H9 (cell line): ENCODE measurements around the gene RPL22L1. TPM values are rescaled to one million over a fixed set of nuclear protein-coding genes. Genes with fewer than 3 reads are reported as not detected.

Source experiments
- DNase-seq: peaks from one replicate; pipeline ENCODE4 v3.0.0-alpha.2; 2017
- H2AFZ ChIP-seq: one replicate; pipeline ENCODE4 v1.6.1; 2013; ENCODE audit warnings: mild to moderate bottlenecking, low read length, control low read depth, moderate library complexity
- H2AK5ac ChIP-seq: 2 replicates; pipeline ENCODE4 v1.6.1; 2013; ENCODE audit warnings: low read length, control low read depth, mixed read lengths; ENCODE audit not compliant: insufficient read length
- H2BK120ac ChIP-seq: one replicate; pipeline ENCODE4 v1.6.1; 2013; ENCODE audit warnings: low read depth, mild to moderate bottlenecking, low read length, control low read depth, inconsistent platforms; ENCODE audit not compliant: poor library complexity, severe bottlenecking
- H2BK12ac ChIP-seq: 2 replicates; pipeline ENCODE4 v1.6.1; 2013; ENCODE audit warnings: low read length, control low read depth, mixed read lengths, low read depth; ENCODE audit not compliant: insufficient read length
- H2BK15ac ChIP-seq: 2 replicates; pipeline ENCODE4 v1.6.1; 2013; ENCODE audit warnings: low read depth, low read length, control low read depth
- H2BK20ac ChIP-seq: one replicate; pipeline ENCODE4 v1.6.1; 2013; ENCODE audit warnings: low read depth, mild to moderate bottlenecking, low read length, control low read depth, inconsistent platforms; ENCODE audit not compliant: poor library complexity, severe bottlenecking
- H2BK5ac ChIP-seq: 2 replicates; pipeline ENCODE4 v1.6.1; 2013; ENCODE audit warnings: low read length, control low read depth, mixed read lengths; ENCODE audit not compliant: insufficient read length
- H3K14ac ChIP-seq: 2 replicates; pipeline ENCODE4 v1.6.1; 2013; ENCODE audit warnings: low read length, control low read depth; ENCODE audit not compliant: insufficient read depth
- H3K18ac ChIP-seq: 2 replicates; pipeline ENCODE4 v1.6.1; 2013; ENCODE audit warnings: low read depth, mild to moderate bottlenecking, mixed read lengths, low read length, control low read depth; ENCODE audit not compliant: insufficient read length
- H3K23ac ChIP-seq: 2 replicates; pipeline ENCODE4 v1.6.1; 2013; ENCODE audit warnings: low read length, control low read depth, mixed read lengths, low read depth; ENCODE audit not compliant: insufficient read length
- H3K23me2 ChIP-seq: 2 replicates; pipeline ENCODE4 v1.6.1; 2013; ENCODE audit warnings: low read depth, mild to moderate bottlenecking, mixed read lengths, low read length, control low read depth; ENCODE audit not compliant: insufficient read length, poor library complexity, severe bottlenecking
- H3K27ac ChIP-seq: 2 replicates; pipeline ENCODE4 v1.5.1; 2013; ENCODE audit warnings: low read length, control low read depth, mixed read lengths, low read depth; ENCODE audit not compliant: insufficient read length
- H3K27me3 ChIP-seq: 2 replicates; pipeline ENCODE4 v1.6.1; 2013; ENCODE audit warnings: low read length, control low read depth, inconsistent platforms; ENCODE audit not compliant: insufficient read depth
- H3K4ac ChIP-seq: 2 replicates; pipeline ENCODE4 v1.6.1; 2013; ENCODE audit warnings: low read depth, mild to moderate bottlenecking, control low read depth, inconsistent platforms, low read length, moderate library complexity
- H3K4me1 ChIP-seq: 2 replicates; pipeline ENCODE4 v1.6.1; 2013; ENCODE audit warnings: low read length, control low read depth, inconsistent platforms; ENCODE audit not compliant: insufficient read depth
- H3K4me2 ChIP-seq: 2 replicates; pipeline ENCODE4 v1.6.1; 2013; ENCODE audit warnings: low read length, control low read depth, mixed read lengths; ENCODE audit not compliant: insufficient read length, insufficient read depth
- H3K56ac ChIP-seq: 2 replicates; pipeline ENCODE4 v1.6.1; 2013; ENCODE audit warnings: low read depth, mild to moderate bottlenecking, mixed read lengths, low read length, control low read depth; ENCODE audit not compliant: insufficient read length
- H3K79me1 ChIP-seq: 2 replicates; pipeline ENCODE4 v1.6.1; 2013; ENCODE audit warnings: low read depth, mild to moderate bottlenecking, moderate library complexity, low read length, control low read depth, inconsistent platforms; ENCODE audit not compliant: insufficient read depth, poor library complexity, severe bottlenecking
- H3K79me2 ChIP-seq: 2 replicates; pipeline ENCODE4 v1.6.1; 2013; ENCODE audit warnings: low read length, control low read depth, inconsistent platforms; ENCODE audit not compliant: insufficient read depth
- H3K9ac ChIP-seq: 2 replicates; pipeline ENCODE4 v1.6.1; 2013; ENCODE audit warnings: low read length, control low read depth, mixed read lengths; ENCODE audit not compliant: insufficient read length; ENCODE audit errors: extremely low read depth
- H3K9me3 ChIP-seq: one replicate; pipeline ENCODE4 v1.6.1; 2013; ENCODE audit warnings: low read depth, low read length, inconsistent platforms; ENCODE audit not compliant: control insufficient read depth
- H3T11ph ChIP-seq: one replicate; pipeline ENCODE4 v1.6.1; 2013; ENCODE audit warnings: mild to moderate bottlenecking, low read length, control low read depth, inconsistent platforms
- H4K20me1 ChIP-seq: one replicate; pipeline ENCODE4 v1.6.1; 2013; ENCODE audit not compliant: control insufficient read depth, insufficient read length, insufficient read depth
- H4K5ac ChIP-seq: 2 replicates; pipeline ENCODE4 v1.6.1; 2013; ENCODE audit warnings: low read depth, mild to moderate bottlenecking, mixed read lengths, low read length, control low read depth; ENCODE audit not compliant: insufficient read length
- H4K8ac ChIP-seq: replicated peaks from 2 replicates; pipeline ENCODE4 v1.6.1; 2013; ENCODE audit warnings: low read length, control low read depth, mixed read lengths, low read depth; ENCODE audit not compliant: insufficient read length
- H4K91ac ChIP-seq: 2 replicates; pipeline ENCODE4 v1.6.1; 2013; ENCODE audit warnings: low read depth, mild to moderate bottlenecking, moderate library complexity, mixed read lengths, low read length, control low read depth; ENCODE audit not compliant: insufficient read length
- H3K27ac Mint-ChIP-seq, 3 experiments: 2 replicates in 2 of 3; 3 replicates in 1 of 3; pipeline ENCODE4 v1.8.0; 2020 to 2021; ENCODE audit warnings: mixed read lengths in 3 of 3, mild to moderate bottlenecking in 1 of 3, moderate library complexity in 1 of 3
- H3K27me3 Mint-ChIP-seq: 2 replicates; pipeline ENCODE4 v1.8.0; 2021; ENCODE audit warnings: low read depth, mild to moderate bottlenecking, moderate library complexity, mixed read lengths
- H3K36me3 Mint-ChIP-seq, 3 experiments: 2 replicates in 2 of 3; 3 replicates in 1 of 3; pipeline ENCODE4 v1.8.0; 2020 to 2021; ENCODE audit warnings: low read depth in 3 of 3, mixed read lengths in 3 of 3; ENCODE audit not compliant: insufficient read depth in 1 of 3
- H3K4me1 Mint-ChIP-seq, 2 experiments: 2 replicates each; pipeline ENCODE4 v1.8.0; 2020; ENCODE audit warnings: mixed read lengths in 2 of 2
- H3K4me3 Mint-ChIP-seq, 2 experiments: 2 replicates in 1 of 2; 3 replicates in 1 of 2; pipeline ENCODE4 v1.8.0; 2020 to 2021; ENCODE audit warnings: mild to moderate bottlenecking in 2 of 2, mixed read lengths in 2 of 2, moderate library complexity in 1 of 2
- H3K9me3 Mint-ChIP-seq, 2 experiments: 2 replicates in 1 of 2; 3 replicates in 1 of 2; pipeline ENCODE4 v1.8.0; 2020; ENCODE audit warnings: mild to moderate bottlenecking in 2 of 2, mixed read lengths in 2 of 2, moderate library complexity in 1 of 2
- WGBS: extraction: QIAGEN DNeasy Blood & Tissue Kit; methylation state at CpG from one replicate; pipeline ENCODE4 v1.1.7; 2013; ENCODE audit warnings: missing lambda C conversion rate, low lambda C conversion rate, mixed read lengths; ENCODE audit not compliant: insufficient read length; ENCODE audit errors: extremely low coverage; 5-methylcytosine and 5-hydroxymethylcytosine counted together
- total RNA-seq: library from RNA; stranded (reverse); gene quantifications from 2 replicates; pipeline ENCODE4 v1.2.1, GENCODE V29; 2021
- TF ChIP-seq, protein P1 (sequence below): fragments of 200-600 bp; sonication (generic); conservative IDR thresholded peaks from 3 replicates; pipeline ENCODE4 v1.8.0; 2021; ENCODE audit warnings: antibody characterized with exemption, mild to moderate bottlenecking

The RPL22L1 gene
- total RNA-seq, 1 experiment from 2014 or later, result 100 TPM

- Histone ChIP-seq H3T11ph (no peak overlapping the region), H4K20me1 (no peaks in the 10 kb centered on the region), H3K23me2 (no peaks in the 10 kb centered on the region), H3K23ac (no peak overlapping the region), H3K14ac (no peak overlapping the region), H3K4me1 (peaks cover 27% of the 10 kb centered on the region), H2BK120ac (no peak overlapping the region), H2AK5ac (no peak overlapping the region), H3K4ac (no peak overlapping the region), H2BK5ac (no peak overlapping the region), H4K5ac (no peak overlapping the region), H3K27ac (no peak overlapping the region), H2AFZ (no peak overlapping the region), H3K18ac (no peak overlapping the region), H2BK12ac (no peak overlapping the region), H3K27me3 (no peaks in the 10 kb centered on the region), H3K9me3 (no peaks in the 10 kb centered on the region), H3K79me1 (no peaks in the 10 kb centered on the region), H4K8ac (no peak overlapping the region), H3K9ac (no peak overlapping the region), H3K4me2 (no peak overlapping the region), H2BK15ac (no peak overlapping the region), H4K91ac (no peak overlapping the region), H3K56ac (no peak overlapping the region), H3K79me2 (no peaks in the 10 kb centered on the region), H2BK20ac (no peak overlapping the region)
- H3K27me3 Mint-ChIP-seq, result peaks cover 12% of the 10 kb centered on the region
- H3K36me3 Mint-ChIP-seq, result no peaks in the 10 kb centered on the region
- H3K4me3 Mint-ChIP-seq, result peak overlapping the region in 1 of 2 experiments; percentile 36; a peak in 1 of 5 replicates
- no peaks in the 10 kb centered on the region for H3K9me3 Mint-ChIP-seq
- peak; percentile 74 for DNase-seq
- H3K4me1 Mint-ChIP-seq, result peaks cover 75% of the 10 kb centered on the region in 2 experiments
- 0 out of 7 replicates have a peak overlapping the region, but pooled peaks of 1 of the 3 experiments have one; percentile 42 for H3K27ac Mint-ChIP-seq
- WGBS, result no CpG with 5 or more reads among the region's 8 CpGs
- TF ChIP-seq, protein P1, sequence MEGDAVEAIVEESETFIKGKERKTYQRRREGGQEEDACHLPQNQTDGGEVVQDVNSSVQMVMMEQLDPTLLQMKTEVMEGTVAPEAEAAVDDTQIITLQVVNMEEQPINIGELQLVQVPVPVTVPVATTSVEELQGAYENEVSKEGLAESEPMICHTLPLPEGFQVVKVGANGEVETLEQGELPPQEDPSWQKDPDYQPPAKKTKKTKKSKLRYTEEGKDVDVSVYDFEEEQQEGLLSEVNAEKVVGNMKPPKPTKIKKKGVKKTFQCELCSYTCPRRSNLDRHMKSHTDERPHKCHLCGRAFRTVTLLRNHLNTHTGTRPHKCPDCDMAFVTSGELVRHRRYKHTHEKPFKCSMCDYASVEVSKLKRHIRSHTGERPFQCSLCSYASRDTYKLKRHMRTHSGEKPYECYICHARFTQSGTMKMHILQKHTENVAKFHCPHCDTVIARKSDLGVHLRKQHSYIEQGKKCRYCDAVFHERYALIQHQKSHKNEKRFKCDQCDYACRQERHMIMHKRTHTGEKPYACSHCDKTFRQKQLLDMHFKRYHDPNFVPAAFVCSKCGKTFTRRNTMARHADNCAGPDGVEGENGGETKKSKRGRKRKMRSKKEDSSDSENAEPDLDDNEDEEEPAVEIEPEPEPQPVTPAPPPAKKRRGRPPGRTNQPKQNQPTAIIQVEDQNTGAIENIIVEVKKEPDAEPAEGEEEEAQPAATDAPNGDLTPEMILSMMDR, result no peak
Measured at GRCh38 chr3:170815340-170815739, 54.7 kb downstream of the RPL22L1 start.

Other genes starting within 250 kb of the RPL22L1 start
- 7.7 and 8.6 TPM in 2 replicates for gene EIF5A2, start 38.4 kb upstream of the RPL22L1 start, total RNA-seq
- gene SLC2A2, start 156.5 kb upstream of the RPL22L1 start, total RNA-seq, result not detected in 2 replicates